Activated naive CD8-positive, alpha-beta T cell treated with anti-CD3 and anti-CD28 coated beads, Interleukin-2, amount 50 U/mL, for 24 hours (primary cell): Measurements from ENCODE around the gene MAGOH.

Experiments
- ATAC-seq: fragments of 150-1000 bp; cut with Tn5 transposase; one replicate; pipeline ENCODE4 v1.10.0; 2021
- DNase-seq: peaks from one replicate; pipeline ENCODE4 v3.0.0; 2021
- H3K27ac Mint-ChIP-seq: one replicate; pipeline ENCODE4 v1.8.0; 2021; ENCODE audit warnings: mild to moderate bottlenecking, mixed read lengths
- H3K27me3 Mint-ChIP-seq: one replicate; pipeline ENCODE4 v1.8.0; 2021; ENCODE audit warnings: mixed read lengths
- H3K36me3 Mint-ChIP-seq: one replicate; pipeline ENCODE4 v1.8.0; 2021; ENCODE audit warnings: low read depth, mixed read lengths
- H3K4me1 Mint-ChIP-seq: one replicate; pipeline ENCODE4 v1.8.0; 2021; ENCODE audit warnings: mixed read lengths
- H3K4me3 Mint-ChIP-seq: one replicate; pipeline ENCODE4 v1.8.0; 2021; ENCODE audit warnings: mild to moderate bottlenecking, moderate library complexity, mixed read lengths
- H3K9me3 Mint-ChIP-seq: one replicate; pipeline ENCODE4 v1.8.0; 2021; ENCODE audit warnings: mixed read lengths

MAGOH gene

GRCh38 chr1:53275566-53275965 lies 37.2 kb upstream of the MAGOH start:
- ATAC-seq, result no peak
- H3K27ac Mint-ChIP-seq, result no peak overlapping the region
- peaks cover 4% of the 10 kb centered on the region for H3K4me1 Mint-ChIP-seq
- H3K27me3 Mint-ChIP-seq, result no peaks in the 10 kb centered on the region
- H3K4me3 Mint-ChIP-seq, result no peak overlapping the region
- H3K9me3 Mint-ChIP-seq, result no peaks in the 10 kb centered on the region
- H3K36me3 Mint-ChIP-seq, result peaks cover 38% of the 10 kb centered on the region
- DNase-seq, result no peak

DNA sequence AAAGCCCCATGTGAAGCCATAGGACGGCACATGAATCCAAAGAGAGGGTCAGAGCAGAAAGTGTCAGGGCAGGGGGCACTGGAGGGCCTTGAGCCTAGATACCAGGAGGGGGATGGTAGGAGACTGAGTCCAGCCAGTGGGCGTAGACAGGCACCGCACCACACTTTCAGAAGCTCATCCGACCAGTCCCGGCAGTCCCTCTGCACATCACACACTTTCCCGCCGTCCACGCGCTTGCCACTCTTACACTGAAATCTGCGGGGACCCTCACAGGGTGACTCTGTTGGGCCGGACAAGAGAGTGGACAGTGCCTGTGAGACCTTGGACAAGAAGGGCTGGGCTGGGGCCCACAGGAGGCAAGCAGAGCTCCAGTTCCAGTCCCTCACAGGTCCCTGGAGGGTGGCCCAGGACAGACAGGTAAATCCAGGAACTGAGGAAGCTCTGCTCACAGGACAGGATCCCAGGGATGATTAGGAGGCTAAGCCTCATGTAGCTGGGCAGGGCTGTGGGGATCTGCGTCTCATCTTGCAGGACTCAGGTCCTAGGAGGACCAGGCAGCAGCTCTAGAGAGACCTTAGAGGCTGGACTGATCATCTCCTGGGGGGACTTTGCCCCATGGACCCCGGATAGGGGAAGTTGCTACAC lies 36.3 kb upstream of the MAGOH start:
- no peak overlapping the region for H3K27ac Mint-ChIP-seq
- no peak overlapping the region for H3K4me3 Mint-ChIP-seq
- peaks cover 7% of the 10 kb centered on the region for H3K4me1 Mint-ChIP-seq
- H3K9me3 Mint-ChIP-seq, result no peaks in the 10 kb centered on the region
- DNase-seq, result no peak
- H3K36me3 Mint-ChIP-seq, result peaks cover 40% of the 10 kb centered on the region
- no peaks in the 10 kb centered on the region for H3K27me3 Mint-ChIP-seq
- ATAC-seq, result no peak

DNA sequence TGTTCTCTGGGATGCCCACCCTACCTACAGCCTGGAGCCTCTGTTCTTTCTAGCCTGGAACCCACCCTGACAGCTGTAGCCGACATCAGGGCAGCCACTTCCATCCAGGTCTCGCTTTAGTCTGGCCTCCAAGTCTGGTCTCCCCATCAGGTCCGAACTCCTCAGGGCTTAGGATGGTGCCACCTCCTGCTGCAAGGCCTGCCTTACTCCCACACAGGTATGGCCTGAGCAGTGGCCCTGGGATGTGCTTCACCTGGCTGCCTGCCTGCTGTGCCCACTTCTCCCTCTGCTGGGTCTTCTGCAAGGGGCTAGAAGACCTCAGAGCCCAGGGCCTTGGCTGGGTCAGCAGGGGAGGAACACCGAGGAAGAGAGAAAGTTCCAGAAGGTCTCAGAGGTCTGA lies 35.7 kb upstream of the MAGOH start:
- DNase-seq (no peak), ATAC-seq (no peak)
- H3K9me3 Mint-ChIP-seq, result no peaks in the 10 kb centered on the region
- peaks cover 42% of the 10 kb centered on the region for H3K36me3 Mint-ChIP-seq
- H3K4me1 Mint-ChIP-seq, result peaks cover 7% of the 10 kb centered on the region
- H3K27ac Mint-ChIP-seq, result no peak overlapping the region
- no peak overlapping the region for H3K4me3 Mint-ChIP-seq
- no peaks in the 10 kb centered on the region for H3K27me3 Mint-ChIP-seq

GRCh38 chr1:53273526-53273925 lies 35.2 kb upstream of the MAGOH start:
- no peak for DNase-seq
- H3K9me3 Mint-ChIP-seq, result no peaks in the 10 kb centered on the region
- no peak overlapping the region for H3K27ac Mint-ChIP-seq
- no peaks in the 10 kb centered on the region for H3K27me3 Mint-ChIP-seq
- no peak overlapping the region for H3K4me3 Mint-ChIP-seq
- H3K36me3 Mint-ChIP-seq, result peaks cover 46% of the 10 kb centered on the region
- H3K4me1 Mint-ChIP-seq, result peaks cover 7% of the 10 kb centered on the region
- ATAC-seq, result no peak

- peaks cover 46% of the 10 kb centered on the region for H3K36me3 Mint-ChIP-seq
- no peak overlapping the region for H3K4me3 Mint-ChIP-seq
- no peak overlapping the region for H3K27ac Mint-ChIP-seq
- DNase-seq, result no peak
- H3K4me1 Mint-ChIP-seq, result peaks cover 7% of the 10 kb centered on the region
- no peak for ATAC-seq
- H3K9me3 Mint-ChIP-seq, result no peaks in the 10 kb centered on the region
- H3K27me3 Mint-ChIP-seq, result no peaks in the 10 kb centered on the region
Observed at GRCh38 chr1:53272349-53272748, 34.0 kb upstream of the MAGOH start.

GRCh38 chr1:53271446-53272090 lies 33.2 kb upstream of the MAGOH start:
- Mint-ChIP-seq H3K27ac (no peak overlapping the region), H3K4me3 (no peak overlapping the region), H3K9me3 (no peaks in the 10 kb centered on the region), H3K36me3 (peaks cover 51% of the 10 kb centered on the region), H3K27me3 (no peaks in the 10 kb centered on the region), H3K4me1 (peaks cover 7% of the 10 kb centered on the region)
- DNase-seq, result no peak
- ATAC-seq, result no peak

- no peak overlapping the region for H3K27ac Mint-ChIP-seq
- ATAC-seq (no peak), DNase-seq (no peak)
- no peaks in the 10 kb centered on the region for H3K27me3 Mint-ChIP-seq
- peaks cover 7% of the 10 kb centered on the region for H3K4me1 Mint-ChIP-seq
- H3K4me3 Mint-ChIP-seq, result no peak overlapping the region
- H3K36me3 Mint-ChIP-seq, result peaks cover 58% of the 10 kb centered on the region
- H3K9me3 Mint-ChIP-seq, result no peaks in the 10 kb centered on the region
Observed at GRCh38 chr1:53270873-53271272, 32.6 kb upstream of the MAGOH start.

DNA sequence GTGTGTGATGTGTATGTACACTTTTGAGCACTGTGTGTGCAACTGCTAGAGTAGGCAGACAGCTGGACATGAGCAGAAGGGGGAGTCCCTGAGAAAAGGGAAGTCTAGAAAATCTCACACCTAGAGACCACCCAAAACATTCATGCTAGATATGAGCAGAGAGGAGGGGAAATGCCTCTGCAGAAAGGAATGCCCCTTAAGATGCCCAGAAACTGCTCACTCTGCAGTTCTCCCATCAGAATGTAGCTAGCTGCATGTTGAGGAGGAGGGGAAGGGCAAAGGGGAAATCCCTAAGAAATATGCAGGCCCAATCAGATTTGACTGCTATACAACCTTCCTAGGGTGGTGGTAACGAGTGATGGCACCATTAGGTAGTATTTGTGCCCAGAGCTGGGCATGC lies 31.8 kb upstream of the MAGOH start:
- Mint-ChIP-seq H3K4me3 (no peak overlapping the region), H3K36me3 (peaks cover 63% of the 10 kb centered on the region), H3K27ac (no peak overlapping the region), H3K4me1 (peaks cover 7% of the 10 kb centered on the region), H3K27me3 (no peaks in the 10 kb centered on the region), H3K9me3 (no peaks in the 10 kb centered on the region)
- ATAC-seq (peak; percentile 16), DNase-seq (no peak)

DNA sequence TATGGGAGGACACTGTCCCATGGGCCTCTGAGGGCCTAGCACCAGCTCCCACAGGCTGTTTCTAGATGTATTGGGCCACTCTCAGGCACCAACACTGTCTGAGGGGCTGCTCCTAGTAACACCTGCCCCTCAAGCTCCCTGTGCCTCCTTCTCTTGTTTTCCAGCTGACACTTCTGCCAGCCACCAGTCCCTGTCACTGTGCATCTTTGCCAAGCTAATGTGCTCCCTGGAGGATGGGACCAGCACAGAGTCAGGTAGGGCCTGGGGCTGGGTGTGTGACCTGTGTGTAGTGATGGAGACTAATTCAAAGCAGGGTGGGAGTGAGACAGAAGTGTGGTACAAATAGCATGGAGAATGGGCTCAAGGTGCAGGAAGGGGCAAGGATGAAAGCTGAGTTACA lies 29.4 kb upstream of the MAGOH start:
- H3K4me1 Mint-ChIP-seq, result peaks cover 7% of the 10 kb centered on the region
- H3K27me3 Mint-ChIP-seq, result no peaks in the 10 kb centered on the region
- peaks cover 63% of the 10 kb centered on the region for H3K36me3 Mint-ChIP-seq
- H3K9me3 Mint-ChIP-seq, result no peaks in the 10 kb centered on the region
- H3K27ac Mint-ChIP-seq, result no peak overlapping the region
- no peak overlapping the region for H3K4me3 Mint-ChIP-seq
- DNase-seq (no peak), ATAC-seq (no peak)

- no peaks in the 10 kb centered on the region for H3K9me3 Mint-ChIP-seq
- H3K27me3 Mint-ChIP-seq, result no peaks in the 10 kb centered on the region
- H3K4me1 Mint-ChIP-seq, result peaks cover 6% of the 10 kb centered on the region
- ATAC-seq (no peak), DNase-seq (no peak)
- H3K27ac Mint-ChIP-seq, result no peak overlapping the region
- peaks cover 65% of the 10 kb centered on the region for H3K36me3 Mint-ChIP-seq
- H3K4me3 Mint-ChIP-seq, result no peak overlapping the region
Observed at GRCh38 chr1:53266038-53266437, 27.7 kb upstream of the MAGOH start.

DNA sequence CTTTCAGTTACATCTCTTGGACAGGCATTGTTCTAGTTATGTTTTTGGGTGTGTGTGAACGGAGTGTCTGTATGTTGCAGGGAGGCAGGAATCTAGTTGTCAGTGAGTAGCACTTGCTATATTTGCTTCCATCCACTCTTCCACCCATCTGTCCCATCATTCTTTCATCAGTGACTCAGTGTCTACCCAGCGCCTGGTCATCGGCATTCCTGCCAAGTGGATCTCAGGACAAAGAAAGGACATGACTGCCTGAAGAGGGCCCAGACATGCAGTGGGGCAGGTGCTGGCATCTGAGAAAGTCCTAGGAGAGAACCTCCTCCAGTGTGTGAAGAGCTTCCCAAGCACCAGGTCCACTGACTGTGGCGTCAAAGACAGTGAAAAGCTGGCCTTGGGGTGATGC lies 27.3 kb upstream of the MAGOH start:
- peaks cover 64% of the 10 kb centered on the region for H3K36me3 Mint-ChIP-seq
- DNase-seq (no peak), ATAC-seq (no peak)
- no peaks in the 10 kb centered on the region for H3K9me3 Mint-ChIP-seq
- no peak overlapping the region for H3K27ac Mint-ChIP-seq
- H3K27me3 Mint-ChIP-seq, result no peaks in the 10 kb centered on the region
- peaks cover 2% of the 10 kb centered on the region for H3K4me1 Mint-ChIP-seq
- H3K4me3 Mint-ChIP-seq, result no peak overlapping the region

- Mint-ChIP-seq H3K9me3 (no peaks in the 10 kb centered on the region), H3K4me1 (no peaks in the 10 kb centered on the region), H3K4me3 (no peak overlapping the region), H3K27me3 (no peaks in the 10 kb centered on the region), H3K27ac (no peak overlapping the region), H3K36me3 (peaks cover 66% of the 10 kb centered on the region)
- DNase-seq, result no peak
- ATAC-seq, result no peak
Observed at GRCh38 chr1:53264048-53264447, 25.7 kb upstream of the MAGOH start.

- Mint-ChIP-seq H3K4me3 (no peak overlapping the region), H3K27ac (no peak overlapping the region), H3K9me3 (no peaks in the 10 kb centered on the region), H3K4me1 (no peaks in the 10 kb centered on the region), H3K36me3 (peaks cover 70% of the 10 kb centered on the region), H3K27me3 (no peaks in the 10 kb centered on the region)
- ATAC-seq (no peak), DNase-seq (no peak)
Observed at GRCh38 chr1:53262000-53262399, 23.7 kb upstream of the MAGOH start.

DNA sequence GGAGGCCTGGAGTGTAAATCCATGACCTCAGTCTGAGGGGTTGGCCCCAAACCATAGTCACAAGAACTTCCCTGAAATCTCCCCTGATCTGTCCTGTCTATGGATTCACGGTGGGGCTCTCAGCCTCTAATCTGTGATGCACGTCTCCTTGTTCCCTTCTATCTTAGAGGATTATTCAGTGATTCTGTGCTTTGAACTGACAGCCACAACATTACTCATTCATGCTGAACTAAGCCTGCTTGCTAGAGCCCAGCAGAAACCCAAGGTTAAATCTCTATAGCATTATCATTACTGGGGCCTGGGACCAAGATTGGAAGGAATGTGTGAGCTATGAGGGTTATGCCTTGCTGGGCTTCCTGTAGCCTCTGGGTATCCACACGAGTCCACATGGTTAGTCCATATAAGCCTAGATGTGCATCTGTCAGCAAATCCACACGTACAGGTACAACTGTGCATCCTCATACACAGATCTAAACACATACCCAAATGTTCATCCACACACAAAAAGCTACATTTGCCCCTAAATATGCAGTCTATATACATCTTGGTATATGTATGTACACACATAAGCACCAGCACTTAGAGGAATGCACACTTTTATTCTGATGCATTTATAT lies 22.4 kb upstream of the MAGOH start:
- DNase-seq (no peak), ATAC-seq (no peak)
- Mint-ChIP-seq H3K4me3 (no peak overlapping the region), H3K27me3 (no peaks in the 10 kb centered on the region), H3K4me1 (no peaks in the 10 kb centered on the region), H3K27ac (no peak overlapping the region), H3K9me3 (no peaks in the 10 kb centered on the region), H3K36me3 (peaks cover 66% of the 10 kb centered on the region)

DNA sequence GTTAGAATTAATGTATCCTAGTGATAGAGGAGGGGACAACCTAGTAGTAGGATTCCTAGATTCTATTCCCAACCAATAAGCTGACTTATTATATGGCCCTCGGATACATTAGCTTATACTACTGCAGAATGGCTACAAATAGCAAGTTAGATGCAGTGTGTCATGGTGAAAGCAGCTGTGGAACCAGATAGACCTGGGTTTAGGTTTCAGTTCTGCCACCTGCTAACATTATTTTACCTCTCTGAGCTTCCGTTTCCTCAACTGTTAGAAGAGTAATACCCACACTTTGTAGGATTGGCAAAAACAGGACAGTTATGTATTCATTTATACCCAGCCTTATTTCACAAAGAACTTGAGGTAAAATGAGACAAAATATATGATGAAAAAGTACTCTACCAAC lies 21.6 kb upstream of the MAGOH start:
- DNase-seq (no peak), ATAC-seq (no peak)
- Mint-ChIP-seq H3K27ac (no peak overlapping the region), H3K27me3 (no peaks in the 10 kb centered on the region), H3K36me3 (peaks cover 64% of the 10 kb centered on the region), H3K4me3 (no peak overlapping the region), H3K9me3 (no peaks in the 10 kb centered on the region), H3K4me1 (no peaks in the 10 kb centered on the region)
